ENCODE measurements around the gene EPB41L4A. TPM values are rescaled to one million over a fixed set of nuclear protein-coding genes. Genes with fewer than 3 reads are reported as not detected.
A peak's percentile ranks its signal among the peaks of the same experiment; 100 is the strongest.
"Not testable (repeated sequence)": the region's sequence is repeated elsewhere in the genome, so short reads cannot be mapped to it uniquely, and the experiment has no call there.

The EPB41L4A gene
- total RNA-seq, 1 experiment from 2014 or later, result not detected

DNA sequence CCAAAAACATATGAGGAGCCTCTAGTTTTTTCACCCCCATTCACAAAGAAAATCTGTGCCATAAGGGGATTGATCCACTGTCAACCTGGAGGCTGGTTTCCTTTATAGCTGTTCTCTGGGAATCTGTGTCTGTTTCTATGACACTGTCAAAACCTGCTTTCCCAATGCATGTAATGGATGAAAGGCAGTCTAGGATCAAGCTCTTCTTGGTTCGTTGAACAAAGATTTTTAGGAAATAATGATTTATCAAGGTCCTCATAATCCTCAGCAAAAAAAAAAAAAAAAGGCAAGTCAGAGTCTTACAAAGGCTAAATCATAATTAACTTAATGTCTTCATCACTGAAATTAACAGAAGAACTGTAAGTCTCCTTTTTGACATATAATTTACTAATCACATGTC lies 16.0 kb downstream of the EPB41L4A start:
- DNase-seq (ENCODE audit: low read depth), result no peak

GRCh38 chr5:112401924-112402323 lies 17.2 kb downstream of the EPB41L4A start:
- DNase-seq (ENCODE audit: low read depth), result no peak

DNA sequence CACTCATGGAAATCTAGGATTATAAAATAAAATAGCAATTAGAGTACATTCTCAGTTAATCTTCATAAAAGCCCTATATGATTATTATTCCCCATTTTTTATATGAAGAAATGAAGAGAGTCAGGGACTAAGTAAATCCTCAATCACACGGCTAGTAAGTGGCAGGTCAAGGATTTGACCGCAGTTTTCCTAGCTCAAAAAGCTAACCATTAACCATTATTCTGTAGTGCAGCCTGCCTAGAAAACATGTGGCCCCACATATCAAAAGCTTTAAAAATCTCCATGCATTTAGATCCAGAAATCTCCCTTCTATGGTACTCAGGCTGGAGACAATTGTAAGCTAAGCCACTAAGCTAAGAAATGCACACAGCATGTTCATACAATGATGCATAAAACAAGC lies 21.4 kb downstream of the EPB41L4A start:
- DNase-seq (ENCODE audit: low read depth), result no peak

GRCh38 chr5:112396430-112396829 lies 22.6 kb downstream of the EPB41L4A start:
- DNase-seq (ENCODE audit: low read depth), result no peak

DNA sequence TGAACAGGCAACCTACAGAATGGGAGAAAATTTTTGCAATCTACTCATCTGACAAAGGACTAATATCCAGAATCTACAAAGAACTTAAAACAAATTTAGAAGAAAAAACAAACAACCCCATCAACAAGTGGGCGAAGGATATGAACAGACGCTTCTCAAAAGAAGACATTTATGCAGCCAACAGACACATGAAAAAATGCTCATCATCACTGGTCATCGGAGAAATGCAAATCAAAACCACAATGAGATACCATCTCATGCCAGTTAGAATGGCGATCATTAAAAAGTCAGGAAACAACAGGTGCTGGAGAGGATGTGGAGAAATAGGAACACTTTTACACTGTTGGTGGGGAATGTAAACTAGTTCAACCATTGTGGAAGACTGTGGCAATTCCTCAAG lies 23.8 kb downstream of the EPB41L4A start:
- DNase-seq (ENCODE audit: low read depth), result not testable (repeated sequence)

GRCh38 chr5:112390327-112390726 lies 28.8 kb downstream of the EPB41L4A start:
- no peak for DNase-seq (ENCODE audit: low read depth)

- DNase-seq (ENCODE audit: low read depth), result no peak
Measured at GRCh38 chr5:112388739-112389138, 30.3 kb downstream of the EPB41L4A start.

GRCh38 chr5:112388074-112388473 lies 31.0 kb downstream of the EPB41L4A start:
- no peak for DNase-seq (ENCODE audit: low read depth)

DNA sequence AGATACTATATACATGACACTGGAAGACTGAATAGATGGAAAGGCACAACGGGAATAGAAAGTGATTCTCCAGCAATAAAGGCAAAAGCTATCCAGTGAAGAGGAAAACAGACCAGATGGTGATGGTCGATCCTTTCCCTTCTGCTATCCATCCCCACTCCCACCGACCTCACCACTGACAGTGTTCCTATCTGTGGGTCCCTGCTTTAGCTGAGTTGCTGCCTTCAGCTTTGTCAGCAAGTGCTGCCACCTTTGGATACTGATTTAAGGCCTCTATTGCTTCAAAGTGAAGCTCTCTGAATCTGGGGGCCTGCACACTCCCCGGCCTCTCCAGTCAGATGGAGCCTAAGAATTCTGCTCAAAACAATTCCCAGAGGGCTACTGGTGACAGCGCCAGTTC lies 32.3 kb downstream of the EPB41L4A start:
- DNase-seq (ENCODE audit: low read depth), result no peak

- no peak for DNase-seq (ENCODE audit: low read depth)
Measured at GRCh38 chr5:112385969-112386368, 33.1 kb downstream of the EPB41L4A start.

GRCh38 chr5:112385566-112385965 lies 33.5 kb downstream of the EPB41L4A start:
- no peak for DNase-seq (ENCODE audit: low read depth)

- no peak for DNase-seq (ENCODE audit: low read depth)
Measured at GRCh38 chr5:112384523-112384922, 34.6 kb downstream of the EPB41L4A start.

- DNase-seq (ENCODE audit: low read depth), result no peak
Measured at GRCh38 chr5:112382886-112383285, 36.2 kb downstream of the EPB41L4A start.

GRCh38 chr5:112381521-112381920 lies 37.6 kb downstream of the EPB41L4A start:
- no peak for DNase-seq (ENCODE audit: low read depth)

DNA sequence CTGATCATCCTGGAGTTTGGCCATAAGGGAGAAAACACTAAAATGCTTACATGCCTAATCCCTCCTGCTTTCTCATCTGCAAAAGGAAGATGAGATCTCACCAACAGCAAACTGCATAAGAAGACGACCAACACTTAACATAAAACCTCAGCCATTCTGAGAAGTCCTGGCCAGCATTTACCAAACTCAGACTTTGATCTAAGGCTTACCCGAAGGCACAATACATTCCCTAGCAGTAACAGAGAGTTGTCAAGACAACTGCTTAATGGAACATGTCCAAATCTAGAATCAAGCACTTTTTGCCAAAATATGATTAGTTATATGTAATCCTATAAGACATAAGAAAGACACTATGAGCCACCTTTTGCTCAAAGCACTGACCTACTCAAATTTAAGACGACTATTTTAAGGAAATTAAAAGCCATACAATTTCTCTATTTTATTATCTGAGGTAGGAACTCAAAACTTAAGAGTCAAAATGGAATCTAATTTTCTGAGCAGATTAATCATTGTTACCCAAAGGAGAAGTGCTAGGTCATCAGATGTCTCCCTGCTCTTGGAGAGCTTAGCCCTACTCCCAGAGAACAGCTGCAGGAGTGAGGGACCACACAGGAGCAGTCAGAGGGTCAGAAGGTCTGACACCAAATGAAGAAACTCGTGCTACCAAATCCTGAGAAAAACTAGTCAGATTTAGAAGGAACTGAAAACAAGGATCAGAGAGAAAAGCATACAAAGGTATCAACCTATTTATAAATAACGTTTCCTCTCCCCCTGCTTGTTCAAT lies 39.3 kb downstream of the EPB41L4A start:
- DNase-seq (ENCODE audit: low read depth), result no peak

DNA sequence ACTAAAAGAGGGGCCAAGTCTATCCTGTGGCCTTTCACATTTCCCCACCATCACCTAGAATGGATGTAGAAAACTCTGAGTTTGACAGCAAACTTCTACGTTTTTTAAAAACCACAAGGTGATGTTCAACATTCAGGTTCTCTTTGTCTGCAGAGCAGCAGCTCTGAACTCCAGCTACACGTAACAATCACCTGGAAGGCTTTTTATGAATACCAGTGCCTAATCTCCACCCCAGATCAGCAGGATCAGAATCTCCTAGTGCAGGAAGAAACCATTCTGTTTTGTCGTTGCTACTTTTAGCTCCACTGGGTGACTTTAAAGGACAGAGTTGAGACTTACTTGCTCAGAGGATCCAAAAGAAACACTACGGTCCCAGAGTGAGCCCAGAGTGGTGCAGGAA lies 44.3 kb downstream of the EPB41L4A start:
- DNase-seq (ENCODE audit: low read depth), result no peak

GRCh38 chr5:112374356-112374755 lies 44.7 kb downstream of the EPB41L4A start:
- DNase-seq (ENCODE audit: low read depth), result no peak

GRCh38 chr5:112373885-112374284 lies 45.2 kb downstream of the EPB41L4A start:
- DNase-seq (ENCODE audit: low read depth), result no peak

DNA sequence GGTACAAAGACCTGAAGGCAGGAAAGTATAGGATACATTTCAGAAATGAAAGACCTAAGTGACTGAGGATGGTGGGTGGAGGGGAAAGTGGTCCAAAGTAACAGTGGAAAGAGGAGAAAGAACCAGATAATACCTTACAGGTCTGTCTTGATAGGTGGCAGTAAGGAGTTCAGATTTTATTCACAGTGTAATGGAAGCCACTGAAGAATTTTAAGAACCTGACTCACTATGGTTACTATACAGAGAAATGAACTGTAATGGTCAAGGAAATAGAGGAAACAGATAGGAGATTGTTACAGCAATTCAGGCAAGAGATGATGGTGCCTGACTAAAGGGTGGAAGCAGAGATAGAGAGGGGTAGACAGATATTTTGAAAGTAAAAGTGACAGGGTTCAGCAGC lies 46.5 kb downstream of the EPB41L4A start:
- DNase-seq (ENCODE audit: low read depth), result peak; percentile 20

GRCh38 chr5:112371067-112371466 lies 48.0 kb downstream of the EPB41L4A start:
- no peak for DNase-seq (ENCODE audit: low read depth)

- no peak for DNase-seq (ENCODE audit: low read depth)
Measured at GRCh38 chr5:112367400-112367799, 51.7 kb downstream of the EPB41L4A start.

DNA sequence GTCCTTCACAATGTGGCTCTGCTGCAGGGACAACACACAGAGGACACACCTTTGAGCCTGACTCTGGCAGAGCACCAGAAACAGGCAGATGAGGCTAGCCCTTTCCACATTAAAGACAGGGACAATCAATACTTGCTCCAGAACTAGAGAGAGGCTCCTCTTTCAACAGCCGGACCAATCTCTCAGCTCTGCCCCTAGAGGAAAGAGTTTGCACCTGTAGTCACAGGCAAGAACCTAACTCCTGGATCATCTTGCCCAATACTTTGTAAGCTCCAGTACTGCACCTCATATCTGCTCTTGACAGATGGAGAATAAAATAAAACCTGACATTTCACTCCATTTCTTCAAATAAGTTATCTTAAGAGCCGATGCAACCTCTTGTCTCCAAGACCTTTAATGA lies 52.1 kb downstream of the EPB41L4A start:
- no peak for DNase-seq (ENCODE audit: low read depth)

- not testable (repeated sequence) for DNase-seq (ENCODE audit: low read depth)
Measured at GRCh38 chr5:112360740-112361139, 58.3 kb downstream of the EPB41L4A start.
